Breast epithelium (tissue), 4 donors: ENCODE measurements around the gene SYT1. TPM values are rescaled to one million over a fixed set of nuclear protein-coding genes. Genes with fewer than 3 reads are reported as not detected.
A peak's percentile ranks its signal among the peaks of the same experiment; 100 is the strongest.

Experiments used
- DNase-seq, 2 donors: peaks; one replicate each; pipeline ENCODE4 v3.0.0-alpha.2; 2019; ENCODE audit warnings: low spot score in 2 of 2
- H3K27ac ChIP-seq, 2 donors: fragments of 200-600 bp; sonication (generic) in 1 of 2; one replicate each; pipeline ENCODE4 v1.5.1; 2016 to 2019; ENCODE audit warnings: mild to moderate bottlenecking in 1 of 2
- H3K27me3 ChIP-seq, 2 donors: fragments of 200-600 bp; sonication (generic) in 1 of 2; one replicate each; pipeline versions ENCODE4 v1.5.1 to v1.6.0; 2017 to 2019; ENCODE audit warnings: control low read depth in 1 of 2, mild to moderate bottlenecking in 1 of 2
- H3K36me3 ChIP-seq: fragments of 200-600 bp; one replicate; pipeline ENCODE4 v1.5.1; 2019
- H3K4me1 ChIP-seq, 2 donors: fragments of 200-600 bp; sonication (generic); one replicate each; pipeline ENCODE4 v1.5.1; 2016 to 2019; ENCODE audit warnings: control low read depth in 1 of 2
- H3K4me3 ChIP-seq, 3 donors: fragments of 200-600 bp; sonication (generic); 1 replicate in 2 of 3; 2 replicates in 1 of 3; pipeline ENCODE4 v1.5.1; 2016 to 2019; ENCODE audit warnings: mild to moderate bottlenecking in 3 of 3, moderate library complexity in 2 of 3
- H3K9me3 ChIP-seq, 2 donors: fragments of 200-600 bp; sonication (generic) in 1 of 2; one replicate each; pipeline ENCODE4 v1.5.1; 2016 to 2019; ENCODE audit warnings: control low read depth in 1 of 2
- CTCF ChIP-seq, 3 donors: fragments of 450-650 bp; IDR thresholded peaks; one replicate each; pipeline ENCODE4 v1.5.1; 2016 to 2017; ENCODE audit warnings: antibody characterized with exemption in 3 of 3, mild to moderate bottlenecking in 3 of 3, moderate library complexity in 3 of 3
- POLR2A ChIP-seq: fragments of 450-650 bp; IDR thresholded peaks from one replicate; pipeline ENCODE4 v1.6.1; 2016; ENCODE audit warnings: antibody characterized with exemption, mild to moderate bottlenecking, moderate library complexity
- POLR2AphosphoS5 ChIP-seq, 3 donors: sonication (generic); formaldehyde crosslinking; IDR thresholded peaks; one replicate each; pipeline ENCODE4 v1.6.1; 2017; ENCODE audit warnings: antibody characterized with exemption in 3 of 3
- intact Hi-C: fragments of 100-400 bp; cut with DNase I; formaldehyde crosslinking; loops from one replicate; pipeline ENCODE4 v1.15.1; 2023; ENCODE audit warnings: low total_unique reads
- total RNA-seq, 3 donors: library from RNA; depleted of rRNA; stranded (reverse); fragments of >200 nt; gene quantifications; one replicate each; pipeline ENCODE4 v1.1.0, GENCODE V29; 2016

The SYT1 gene
- total RNA-seq, 3 donors from 2014 or later, result 1.1 to 2.3 (median 1.6) TPM

DNA sequence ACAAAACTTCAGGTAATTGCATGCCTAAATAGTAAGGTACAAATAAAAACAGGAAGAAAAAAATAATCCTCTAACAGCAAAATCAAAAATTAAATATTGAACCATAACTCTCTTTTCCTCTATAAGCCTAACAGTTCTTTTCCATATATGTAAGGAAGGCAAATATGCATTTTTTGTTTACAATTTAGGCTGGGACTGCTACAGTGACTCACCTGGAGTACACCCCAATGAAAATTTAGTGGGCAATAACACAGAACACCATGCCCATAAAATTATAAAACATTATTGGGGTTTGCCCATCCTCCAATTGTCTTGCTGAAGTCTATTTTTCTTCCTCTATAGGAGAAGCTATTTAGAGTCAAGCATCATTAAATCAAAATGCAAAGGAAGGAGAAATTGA, 549.2 kb downstream of the SYT1 start:
- Histone ChIP-seq H3K27me3 (no peaks in the 10 kb centered on the region), H3K4me1 (no peaks in the 10 kb centered on the region), H3K9me3 (no peaks in the 10 kb centered on the region), H3K36me3 (no peaks in the 10 kb centered on the region), H3K4me3 (no peak overlapping the region), H3K27ac (no peak overlapping the region)
- DNase-seq, result no peak
- TF ChIP-seq POLR2AphosphoS5 (IDR thresholded peaks at IDR 0.05), result no peak
- no peak for TF ChIP-seq POLR2A
- TF ChIP-seq CTCF (IDR thresholded peaks at IDR 0.05), result no peak
- intact Hi-C loops, result no loop called here

DNA sequence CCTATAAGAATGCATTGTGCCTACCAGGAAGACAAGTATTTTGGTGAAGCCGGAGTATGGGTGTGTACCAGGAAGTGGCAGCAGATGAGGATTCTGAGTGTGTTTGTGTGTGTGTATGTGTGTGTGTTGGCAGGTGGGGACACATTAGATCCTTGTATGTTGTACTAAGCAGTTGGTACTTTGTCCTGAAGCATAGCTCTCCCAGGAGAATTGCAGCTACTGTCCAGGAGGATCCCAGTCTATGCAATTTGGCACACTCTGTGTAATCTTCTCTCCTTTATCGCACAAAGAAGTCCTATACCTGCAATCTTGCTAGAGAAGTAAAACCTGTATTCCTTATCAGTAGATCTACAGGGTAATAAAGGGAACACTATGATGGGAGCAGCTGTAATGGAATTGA, 549.7 kb downstream of the SYT1 start:
- intact Hi-C loops, result no loop called here
- Histone ChIP-seq H3K27me3 (no peaks in the 10 kb centered on the region), H3K4me1 (no peaks in the 10 kb centered on the region), H3K9me3 (no peaks in the 10 kb centered on the region), H3K27ac (peak overlapping the region; percentile 10 to 29), H3K4me3 (no peak overlapping the region), H3K36me3 (no peaks in the 10 kb centered on the region)
- no peak for DNase-seq
- TF ChIP-seq POLR2A, result no peak
- TF ChIP-seq POLR2AphosphoS5 (IDR thresholded peaks at IDR 0.05), result no peak
- TF ChIP-seq CTCF (IDR thresholded peaks at IDR 0.05), result no peak

DNA sequence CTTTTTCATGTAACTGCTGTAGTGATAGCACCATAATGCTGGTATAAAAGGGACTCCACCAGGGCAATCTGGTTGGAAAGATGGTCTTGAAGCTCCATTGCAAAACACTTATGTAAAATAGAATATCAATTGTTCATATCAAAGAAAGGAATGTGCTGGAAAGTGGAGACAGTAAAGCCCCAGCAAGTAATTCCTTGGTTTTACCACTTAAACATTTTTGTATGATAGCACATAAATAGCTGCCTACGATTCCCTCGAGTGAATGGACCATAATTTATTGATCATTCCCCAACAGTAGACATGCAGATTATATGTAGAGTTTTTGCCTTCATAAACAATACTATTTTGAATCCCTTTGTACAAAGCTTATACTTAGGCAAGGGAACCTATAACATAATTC, 550.7 kb downstream of the SYT1 start:
- Histone ChIP-seq H3K4me3 (no peak overlapping the region), H3K27me3 (no peaks in the 10 kb centered on the region), H3K9me3 (no peaks in the 10 kb centered on the region), H3K36me3 (no peaks in the 10 kb centered on the region), H3K27ac (peak overlapping the region in 1 of 2 donors; percentile 52), H3K4me1 (no peaks in the 10 kb centered on the region)
- intact Hi-C loops, result no loop called here
- no peak for DNase-seq
- TF ChIP-seq CTCF (IDR thresholded peaks at IDR 0.05) (no peak), POLR2AphosphoS5 (IDR thresholded peaks at IDR 0.05) (no peak), POLR2A (no peak)

DNA sequence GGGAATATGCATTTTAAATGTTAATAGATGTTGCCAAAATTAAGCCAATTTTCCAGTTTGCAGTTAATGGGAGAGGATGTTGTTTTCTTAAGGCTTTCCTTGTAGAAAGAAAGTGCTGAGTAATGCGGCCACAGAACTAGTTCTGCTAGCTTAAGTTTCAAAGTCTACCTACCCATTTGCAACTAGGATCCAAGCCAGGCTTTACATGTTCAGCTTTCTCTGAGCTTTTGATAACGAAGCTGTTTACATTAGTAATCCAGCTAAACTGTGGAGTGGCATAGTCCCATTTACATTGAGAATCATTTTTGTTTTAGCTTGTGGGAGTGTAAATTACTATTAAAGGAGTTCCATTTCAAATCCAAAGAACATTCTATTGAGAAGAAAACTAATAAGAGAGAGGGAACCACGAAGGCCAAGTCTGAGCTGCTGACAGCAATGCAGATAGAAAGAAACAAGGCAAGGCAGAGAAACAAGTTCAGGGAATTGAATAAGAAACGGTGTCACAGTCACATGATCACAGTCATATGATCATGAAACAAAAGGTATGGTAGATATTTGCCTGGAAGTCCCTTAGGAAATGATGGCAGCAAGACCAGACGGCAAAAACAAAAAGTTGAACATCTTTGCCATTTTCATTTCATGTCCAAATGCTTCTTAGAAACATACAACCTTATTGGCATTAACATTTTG, 551.3 kb downstream of the SYT1 start:
- H3K4me3 ChIP-seq, result no peak overlapping the region
- no peak for TF ChIP-seq POLR2A
- TF ChIP-seq POLR2AphosphoS5 (IDR thresholded peaks at IDR 0.05), result no peak
- TF ChIP-seq CTCF (IDR thresholded peaks at IDR 0.05), result no peak
- intact Hi-C loops, result no loop called here
- H3K27ac ChIP-seq, result peak overlapping the region in 1 of 2 donors; percentile 52
- no peaks in the 10 kb centered on the region for H3K9me3 ChIP-seq
- no peaks in the 10 kb centered on the region for H3K27me3 ChIP-seq
- no peaks in the 10 kb centered on the region for H3K4me1 ChIP-seq
- DNase-seq, result no peak
- no peaks in the 10 kb centered on the region for H3K36me3 ChIP-seq

DNA sequence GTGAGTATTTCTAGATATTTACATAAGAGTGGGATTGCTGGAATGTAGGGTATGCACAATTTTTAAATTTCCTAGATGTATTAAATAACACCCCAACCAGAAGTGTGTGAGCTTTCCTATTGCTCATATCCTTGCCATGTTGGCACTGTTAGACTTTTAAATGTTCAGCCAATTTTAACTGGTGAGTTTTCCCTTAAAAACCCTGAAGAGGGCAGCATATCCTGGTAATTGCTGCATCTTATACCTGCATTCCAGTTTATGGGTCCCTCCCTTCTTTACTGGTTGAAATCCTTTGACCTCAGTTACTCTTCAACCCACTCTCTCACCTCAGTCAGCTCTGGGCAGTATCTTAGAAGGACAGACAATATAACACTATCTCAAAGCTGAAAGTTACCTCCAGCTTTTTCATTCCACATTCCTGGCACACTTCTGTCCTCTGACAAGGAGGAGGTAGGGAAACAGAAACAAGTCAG, 555.6 kb downstream of the SYT1 start:
- H3K27ac ChIP-seq, result peak overlapping the region; percentile 69 to 71
- no peaks in the 10 kb centered on the region for H3K9me3 ChIP-seq
- no peaks in the 10 kb centered on the region for H3K36me3 ChIP-seq
- H3K4me3 ChIP-seq, result no peak overlapping the region
- no peaks in the 10 kb centered on the region for H3K27me3 ChIP-seq
- H3K4me1 ChIP-seq, result no peaks in the 10 kb centered on the region
- TF ChIP-seq POLR2A (no peak), POLR2AphosphoS5 (IDR thresholded peaks at IDR 0.05) (no peak), CTCF (IDR thresholded peaks at IDR 0.05) (peak; percentile 56 to 68 (median 67))
- no peak for DNase-seq
- intact Hi-C loops, result no loop called here
